GM12878 (cell line): ENCODE results near the gene OR5F1. TPM values are rescaled to one million over a fixed set of nuclear protein-coding genes. Genes with fewer than 3 reads are reported as not detected.
A peak's percentile ranks its signal among the peaks of the same experiment; 100 is the strongest.

Source experiments
- ATAC-seq: fragments of 200-7000 bp; cut with Tn5 transposase; 3 replicates; pipeline ENCODE4 v1.9.1; 2020; ENCODE audit warnings: mild to moderate bottlenecking, moderate library complexity
- BruUV-seq: library from RNA; stranded (reverse); fragments of 400-500 nt; replicated peaks from 2 replicates; lab custom pipeline; 2021; lab: Mats Ljungman, UMichigan
- CTCF ChIA-PET: fragments of 300-600 bp; sonication (Branson Sonifier 250); formaldehyde crosslinking; extraction: SDS; loops from one replicate; lab custom pipeline; 2021; ENCODE audit warnings: inconsistent platforms; lab: Yijun Ruan, JAX
- POLR2A ChIA-PET: fragments of 350-600 bp; formaldehyde crosslinking; extraction: SDS; loops from one replicate; lab custom pipeline; 2021; ENCODE audit warnings: inconsistent platforms; lab: Charles Lee
- RAD21 ChIA-PET: fragments of 300-600 bp; sonication (Branson Sonifier 250); formaldehyde crosslinking; loops from one replicate; lab custom pipeline; 2023; ENCODE audit warnings: antibody characterized with exemption; ENCODE audit not compliant: unreplicated experiment; lab: Charles Lee
- SMC1A ChIA-PET: fragments of 300-600 bp; sonication (Branson Sonifier 250); formaldehyde crosslinking; loops from one replicate; lab custom pipeline; 2023; ENCODE audit not compliant: unreplicated experiment, uncharacterized antibody; lab: Charles Lee
- DNase-seq: peaks from one replicate; pipeline ENCODE4 v3.0.0-alpha.2; 2011; ENCODE audit warnings: low read depth, low spot score
- FAIRE-seq: peaks from 3 replicates; lab custom pipeline; 2011; peaks lifted over from hg19 to GRCh38; lab: Jason Lieb, UNC
- H2AFZ ChIP-seq: 2 replicates; pipeline ENCODE4 v1.6.0; 2011; ENCODE audit warnings: low read depth, low read length, control low read depth; ENCODE audit not compliant: control insufficient read depth
- H3K27ac ChIP-seq: 2 replicates; pipeline ENCODE4 v1.5.1; 2011; ENCODE audit warnings: control low read depth; ENCODE audit not compliant: control insufficient read depth, insufficient read depth
- H3K27me3 ChIP-seq, 2 experiments: replicated peaks in 1 of 2; 2 replicates each; pipeline versions ENCODE4 v1.6.0 to v1.6.1; 2011; ENCODE audit warnings: low read length in 1 of 2; ENCODE audit not compliant: control insufficient read depth in 2 of 2, insufficient read depth in 2 of 2
- H3K36me3 ChIP-seq, 2 experiments: 2 replicates each; pipeline ENCODE4 v1.5.1; 2011; ENCODE audit warnings: low read length in 1 of 2; ENCODE audit not compliant: control insufficient read depth in 2 of 2, insufficient read depth in 2 of 2
- H3K4me1 ChIP-seq: 2 replicates; pipeline ENCODE4 v1.6.1; 2011; ENCODE audit warnings: mild to moderate bottlenecking, low read length, moderate library complexity, mixed read lengths; ENCODE audit not compliant: control insufficient read depth, insufficient read depth
- H3K4me2 ChIP-seq: 2 replicates; pipeline ENCODE4 v1.6.0; 2011; ENCODE audit warnings: control low read depth; ENCODE audit not compliant: control insufficient read depth, insufficient read depth
- H3K4me3 ChIP-seq: fragments of 200-600 bp; sonication (generic); 2 replicates; pipeline ENCODE4 v1.5.1; 2016
- H3K79me2 ChIP-seq: 2 replicates; pipeline ENCODE4 v1.6.0; 2011; ENCODE audit warnings: low read length; ENCODE audit not compliant: control insufficient read depth, insufficient read depth
- H3K9ac ChIP-seq: 2 replicates; pipeline ENCODE4 v1.8.0; 2011; ENCODE audit warnings: low read length, control low read depth, mixed read lengths; ENCODE audit not compliant: control insufficient read depth, insufficient read depth
- H3K9me3 ChIP-seq: replicated peaks from 3 replicates; pipeline ENCODE4 v1.5.1; 2011; ENCODE audit warnings: mild to moderate bottlenecking, low read length; ENCODE audit not compliant: control insufficient read depth, insufficient read depth
- H4K20me1 ChIP-seq: 2 replicates; pipeline ENCODE4 v1.6.0; 2011; ENCODE audit not compliant: control insufficient read depth, insufficient read depth
- ATF7 ChIP-seq: fragments of 450-650 bp; IDR thresholded peaks from 2 replicates; pipeline ENCODE4 v1.6.1; 2016; ENCODE audit warnings: low read depth, mild to moderate bottlenecking
- BCL3 ChIP-seq: IDR thresholded peaks from 2 replicates; pipeline ENCODE4 v1.6.1; 2011; ENCODE audit warnings: borderline replicate concordance, low read depth, mild to moderate bottlenecking, moderate library complexity, low read length; ENCODE audit not compliant: insufficient read depth, poor library complexity, severe bottlenecking
- CHD4 ChIP-seq: fragments of 200-600 bp; sonication (generic); IDR thresholded peaks from 2 replicates; pipeline ENCODE4 v1.6.1; 2016; ENCODE audit warnings: mild to moderate bottlenecking
- EP300 ChIP-seq, 2 experiments: fragments of 150-350 bp in 1 of 2; IDR thresholded peaks; 2 replicates each; pipeline ENCODE4 v1.6.1; 2011 to 2012; ENCODE audit warnings: low read depth in 2 of 2, low read length in 2 of 2, borderline replicate concordance in 1 of 2, improper control_type of control experiment in 1 of 2, inconsistent platforms in 1 of 2; ENCODE audit not compliant: control insufficient read depth in 1 of 2
- HDGF ChIP-seq: fragments of 450-650 bp; IDR thresholded peaks from 2 replicates; pipeline ENCODE4 v1.6.1; 2016; ENCODE audit warnings: antibody characterized with exemption
- IKZF1 ChIP-seq: fragments of 450-650 bp; conservative IDR thresholded peaks from 2 replicates; pipeline ENCODE4 v1.6.1; 2017; ENCODE audit warnings: antibody characterized with exemption, mild to moderate bottlenecking
- LARP7 ChIP-seq: fragments of 450-650 bp; IDR thresholded peaks from 2 replicates; pipeline ENCODE4 v1.6.1; 2017; ENCODE audit warnings: mild to moderate bottlenecking
- MTA2 ChIP-seq: fragments of 450-650 bp; IDR thresholded peaks from 2 replicates; pipeline ENCODE4 v1.6.1; 2016; ENCODE audit warnings: low read depth, mild to moderate bottlenecking, moderate library complexity
- NKRF ChIP-seq: fragments of 450-650 bp; conservative IDR thresholded peaks from 2 replicates; pipeline ENCODE4 v1.6.1; 2017; ENCODE audit warnings: mild to moderate bottlenecking, moderate library complexity
- RELB ChIP-seq: fragments of 450-650 bp; IDR thresholded peaks from 2 replicates; pipeline ENCODE4 v1.6.1; 2017; ENCODE audit warnings: low read depth, mild to moderate bottlenecking, moderate library complexity
- WGBS: methylation state at CpG from one replicate; pipeline ENCODE4 v1.1.6; 2016; ENCODE audit warnings: low lambda C conversion rate; ENCODE audit not compliant: insufficient replicate concordance, insufficient coverage; ENCODE audit errors: missing lambda C conversion rate; 5-methylcytosine and 5-hydroxymethylcytosine counted together
- in situ Hi-C: fragments of 300-500 bp; cut with MboI; formaldehyde crosslinking; loops from 9 replicates; pipeline ENCODE4 v1.14.3; 2018; ENCODE audit warnings: mixed read lengths
- intact Hi-C: fragments of 100-400 bp; cut with micrococcal nuclease; formaldehyde crosslinking; loops from one replicate; pipeline ENCODE4 v1.14.2; 2022; ENCODE audit not compliant: unreplicated experiment
- polyA plus RNA-seq, 11 experiments: library from polyadenylated mRNA; depleted of rRNA in 4 of 11; unstranded in 6 of 11; stranded (reverse) in 5 of 11; fragments of >200 nt; fragmentation: Nextera tagmentation in 4 of 11; fragmentation: Illumina TruSeq in 1 of 11; extraction: Ambion mirVana in 4 of 11; extraction: Trizol in 1 of 11; gene quantifications; 1 replicate in 1 of 11; 2 replicates in 10 of 11; pipeline versions ENCODE4 v1.2.1 to v1.2.3, GENCODE V29; 2011 to 2016; ENCODE audit warnings: inconsistent platforms in 2 of 11, missing spikeins in 2 of 11, low read depth in 1 of 11
- total RNA-seq, 4 experiments: library from RNA; depleted of rRNA in 3 of 4; stranded (reverse); fragments of >200 nt in 3 of 4; fragmentation: Illumina TruSeq in 1 of 4; extraction: Trizol in 1 of 4; gene quantifications; 2 replicates each; pipeline versions ENCODE4 v1.2.1 to v1.2.3, GENCODE V29; 2013 to 2021

OR5F1 gene
- total and polyA plus RNA-seq, 10 of the 15 experiments (the other 5 are each of a cell fraction or from before 2014, with no cell fraction given), result not detected

GRCh38 chr11:56013805-56014204, 19.4 kb upstream of the OR5F1 start:
- intact Hi-C loops, result no loop called here
- H3K27ac ChIP-seq, result no peak overlapping the region
- FAIRE-seq, result no peak
- no peaks in the 10 kb centered on the region for H3K36me3 ChIP-seq
- H3K4me2 ChIP-seq, result no peak overlapping the region
- ChIA-PET RAD21 (no interaction called here), POLR2A (no interaction called here)
- H3K27me3 ChIP-seq, result no peaks in the 10 kb centered on the region
- H3K9ac ChIP-seq, result no peak overlapping the region
- TF ChIP-seq CHD4 (no peak), RELB (peak; percentile 33; the same call in 1 of the 2 replicates), BCL3 (no peak), EP300 (IDR thresholded peaks at IDR 0.05; ENCODE audit: borderline replicate concordance in 1 of 2, control insufficient read depth in 1 of 2, low read depth in 2 of 2, low read length in 2 of 2) (peak in 1 of 2 experiments; percentile 40; a peak in 1 of 4 replicates), MTA2 (peak; percentile 53; the same call in 1 of the 2 replicates), IKZF1 (no peak), HDGF (no peak), ATF7 (no peak), NKRF (no peak), LARP7 (no peak)
- TF ChIP-seq, all 136 proteins: peak for 3
- 15% methylated on average over 2 of the region's 2 CpGs for WGBS
- Histone ChIP-seq H3K9me3 (no peaks in the 10 kb centered on the region), H3K79me2 (no peaks in the 10 kb centered on the region), H3K4me3 (no peak overlapping the region), H4K20me1 (no peaks in the 10 kb centered on the region), H2AFZ (no peak overlapping the region), H3K4me1 (no peaks in the 10 kb centered on the region)
- ChIA-PET CTCF (no interaction called here), SMC1A (no interaction called here)
- ATAC-seq (peak; percentile 90), DNase-seq (peak; percentile 2)
- in situ Hi-C loops, result no loop called here
- BruUV-seq, result no TSS peak
